Calu3 (cell line): ENCODE data around the gene SPSB1. TPM values are rescaled to one million over a fixed set of nuclear protein-coding genes. Genes with fewer than 3 reads are reported as not detected.

Source experiments
- BruUV-seq: library from RNA; stranded (reverse); fragments of 400-500 nt; replicated peaks from 2 replicates; lab custom pipeline; 2021; lab: Mats Ljungman, UMichigan
- CTCF ChIA-PET: fragments of 300-600 bp; sonication (Branson Sonifier 250); formaldehyde crosslinking; loops from one replicate; lab custom pipeline; 2022; ENCODE audit warnings: antibody characterized with exemption; lab: Charles Lee
- DNase-seq: peaks from one replicate; pipeline ENCODE4 v3.0.0; 2022
- H3K27ac Mint-ChIP-seq: one replicate; pipeline ENCODE4 v1.8.0; 2022; ENCODE audit warnings: mixed read lengths; ENCODE audit not compliant: unreplicated experiment
- H3K27me3 Mint-ChIP-seq: one replicate; pipeline ENCODE4 v1.8.0; 2022; ENCODE audit warnings: mixed read lengths; ENCODE audit not compliant: unreplicated experiment
- H3K36me3 Mint-ChIP-seq: one replicate; pipeline ENCODE4 v1.8.0; 2022; ENCODE audit warnings: mild to moderate bottlenecking, moderate library complexity, mixed read lengths; ENCODE audit not compliant: insufficient read depth, unreplicated experiment
- H3K4me1 Mint-ChIP-seq: one replicate; pipeline ENCODE4 v1.8.0; 2022; ENCODE audit warnings: mild to moderate bottlenecking, low read depth, mixed read lengths; ENCODE audit not compliant: unreplicated experiment
- H3K4me3 Mint-ChIP-seq: one replicate; pipeline ENCODE4 v1.8.0; 2022; ENCODE audit warnings: mild to moderate bottlenecking, low read depth, moderate library complexity, mixed read lengths; ENCODE audit not compliant: unreplicated experiment
- H3K9me3 Mint-ChIP-seq: one replicate; pipeline ENCODE4 v1.8.0; 2022; ENCODE audit warnings: low read depth, mixed read lengths; ENCODE audit not compliant: unreplicated experiment
- intact Hi-C: fragments of 100-400 bp; cut with micrococcal nuclease; formaldehyde crosslinking; loops from one replicate; pipeline ENCODE4 v1.10.0; 2022; ENCODE audit not compliant: unreplicated experiment
- total RNA-seq: library from RNA; stranded (reverse); gene quantifications from 2 replicates; pipeline ENCODE4 v1.2.3, GENCODE V29; 2022
- TF ChIP-seq, protein P1 (sequence below): fragments of 200-600 bp; IDR thresholded peaks from one replicate; pipeline ENCODE4 v1.8.0; 2022; ENCODE audit warnings: antibody characterized with exemption; ENCODE audit not compliant: unreplicated experiment

SPSB1 gene
- total RNA-seq, 1 experiment from 2014 or later: 4.9 TPM

DNA sequence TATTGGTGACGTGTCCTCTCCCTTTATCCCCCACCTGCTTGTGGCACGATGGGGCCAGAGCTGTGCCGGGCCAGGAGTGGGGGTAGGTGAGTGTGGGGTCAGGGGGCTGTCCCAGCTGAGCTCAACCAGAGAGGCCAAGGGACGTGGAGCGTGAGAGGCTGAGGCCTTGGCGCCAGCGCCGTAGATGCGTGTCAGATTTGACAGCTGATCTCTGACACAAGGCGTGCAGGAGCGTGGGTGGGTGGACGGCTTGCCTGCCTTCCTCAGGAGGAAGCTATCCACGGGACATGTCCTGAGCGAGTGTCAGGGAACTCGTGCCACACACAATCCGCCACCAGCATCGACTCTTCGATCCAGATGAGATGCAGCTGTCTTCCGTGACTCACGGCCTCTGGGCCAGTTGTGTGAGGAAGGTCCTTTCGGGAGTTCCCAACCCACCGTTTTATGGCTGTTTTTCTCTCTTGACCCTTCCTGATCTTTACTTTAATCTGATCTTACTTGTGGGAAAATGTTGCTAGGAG, 56.7 kb downstream of the SPSB1 start:
- peaks cover 16% of the 10 kb centered on the region for H3K4me1 Mint-ChIP-seq
- BruUV-seq: no TSS peak
- DNase-seq: no peak
- H3K27me3 Mint-ChIP-seq: no peaks in the 10 kb centered on the region
- H3K4me3 Mint-ChIP-seq: no peak overlapping the region
- TF ChIP-seq, protein P1, sequence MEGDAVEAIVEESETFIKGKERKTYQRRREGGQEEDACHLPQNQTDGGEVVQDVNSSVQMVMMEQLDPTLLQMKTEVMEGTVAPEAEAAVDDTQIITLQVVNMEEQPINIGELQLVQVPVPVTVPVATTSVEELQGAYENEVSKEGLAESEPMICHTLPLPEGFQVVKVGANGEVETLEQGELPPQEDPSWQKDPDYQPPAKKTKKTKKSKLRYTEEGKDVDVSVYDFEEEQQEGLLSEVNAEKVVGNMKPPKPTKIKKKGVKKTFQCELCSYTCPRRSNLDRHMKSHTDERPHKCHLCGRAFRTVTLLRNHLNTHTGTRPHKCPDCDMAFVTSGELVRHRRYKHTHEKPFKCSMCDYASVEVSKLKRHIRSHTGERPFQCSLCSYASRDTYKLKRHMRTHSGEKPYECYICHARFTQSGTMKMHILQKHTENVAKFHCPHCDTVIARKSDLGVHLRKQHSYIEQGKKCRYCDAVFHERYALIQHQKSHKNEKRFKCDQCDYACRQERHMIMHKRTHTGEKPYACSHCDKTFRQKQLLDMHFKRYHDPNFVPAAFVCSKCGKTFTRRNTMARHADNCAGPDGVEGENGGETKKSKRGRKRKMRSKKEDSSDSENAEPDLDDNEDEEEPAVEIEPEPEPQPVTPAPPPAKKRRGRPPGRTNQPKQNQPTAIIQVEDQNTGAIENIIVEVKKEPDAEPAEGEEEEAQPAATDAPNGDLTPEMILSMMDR: no peak
- H3K27ac Mint-ChIP-seq: no peak overlapping the region
- peaks cover 5% of the 10 kb centered on the region for H3K36me3 Mint-ChIP-seq
- CTCF ChIA-PET: no interaction called here
- no peaks in the 10 kb centered on the region for H3K9me3 Mint-ChIP-seq
- intact Hi-C loops: no loop called here

DNA sequence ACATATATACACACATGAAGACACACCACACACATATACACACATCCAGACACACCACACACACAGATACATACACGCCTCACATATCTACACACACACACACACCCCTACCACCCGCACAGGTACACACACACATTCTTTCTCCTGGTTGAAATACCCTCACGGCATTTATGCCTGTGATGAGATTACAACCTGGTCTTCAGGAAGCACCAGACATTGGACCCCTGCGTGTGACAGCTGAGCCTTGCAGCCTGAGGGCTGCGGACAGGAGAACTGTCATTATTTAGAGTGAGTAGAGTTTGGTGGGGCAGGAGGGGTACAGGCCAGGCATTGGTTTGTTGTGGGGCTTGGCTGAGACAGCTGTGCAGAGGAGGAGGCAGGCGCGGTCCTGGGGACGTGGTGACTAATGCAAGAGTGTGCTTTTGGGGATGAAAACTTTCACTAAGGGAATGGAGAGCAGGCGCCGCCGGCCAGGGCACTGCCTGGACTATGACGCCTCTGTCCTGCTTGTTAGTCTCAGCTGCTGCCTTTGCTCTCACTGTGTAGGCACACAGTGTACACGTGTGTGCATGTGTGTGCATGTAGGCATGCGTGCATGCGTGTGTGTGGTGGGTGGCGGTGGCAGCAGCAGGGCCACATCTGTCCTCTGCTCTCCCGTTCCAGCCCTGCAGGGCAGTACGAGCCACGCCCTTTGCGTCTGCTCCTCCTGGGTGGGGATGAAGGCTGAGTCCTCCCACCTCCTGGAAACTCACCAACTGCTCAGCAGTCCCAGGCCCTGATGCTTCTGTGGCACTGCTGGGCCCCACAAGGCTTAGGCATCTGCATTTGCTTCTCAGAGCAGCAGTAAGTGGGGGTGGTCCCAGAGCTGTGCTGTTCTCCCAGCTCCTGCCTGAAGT, 57.6 kb downstream of the SPSB1 start:
- Mint-ChIP-seq H3K9me3 (no peaks in the 10 kb centered on the region), H3K27me3 (no peaks in the 10 kb centered on the region), H3K27ac (no peak overlapping the region), H3K36me3 (peaks cover 5% of the 10 kb centered on the region), H3K4me1 (peaks cover 16% of the 10 kb centered on the region), H3K4me3 (no peak overlapping the region)
- TF ChIP-seq, protein P1: no peak
- no TSS peak for BruUV-seq
- intact Hi-C loops: no loop called here
- CTCF ChIA-PET: no interaction called here
- DNase-seq: no peak

- Mint-ChIP-seq H3K27me3 (no peaks in the 10 kb centered on the region), H3K4me1 (peaks cover 16% of the 10 kb centered on the region), H3K4me3 (no peak overlapping the region), H3K27ac (no peak overlapping the region), H3K36me3 (peaks cover 5% of the 10 kb centered on the region), H3K9me3 (no peaks in the 10 kb centered on the region)
- intact Hi-C loops: no loop called here
- CTCF ChIA-PET: no interaction called here
- BruUV-seq: no TSS peak
- TF ChIP-seq, protein P1: no peak
- no peak for DNase-seq
Observed at GRCh38 chr1:9350960-9351359, 58.3 kb downstream of the SPSB1 start.

GRCh38 chr1:9351654-9352271, 59.1 kb downstream of the SPSB1 start:
- H3K9me3 Mint-ChIP-seq: peaks cover 3% of the 10 kb centered on the region
- BruUV-seq: no TSS peak
- TF ChIP-seq, protein P1: no peak
- no peak for DNase-seq
- no peak overlapping the region for H3K27ac Mint-ChIP-seq
- H3K27me3 Mint-ChIP-seq: no peaks in the 10 kb centered on the region
- peaks cover 16% of the 10 kb centered on the region for H3K4me1 Mint-ChIP-seq
- CTCF ChIA-PET: interaction anchor here (0.6 kb wide), 1 partner anchor 27 kb away, joined by 3 read pairs; no protein-coding TSS in a partner anchor
- peaks cover 5% of the 10 kb centered on the region for H3K36me3 Mint-ChIP-seq
- intact Hi-C loops: no loop called here
- no peak overlapping the region for H3K4me3 Mint-ChIP-seq
